ENCODE results near the gene NKX1-1. TPM values are rescaled to one million over a fixed set of nuclear protein-coding genes. Genes with fewer than 3 reads are reported as not detected.

NKX1-1 gene
- total RNA-seq, 3 donors from 2014 or later, result not detected

- intact Hi-C loops (cut with DNase I; ENCODE audit: low total_unique reads), result no loop called here
- H3K9me3 ChIP-seq, result no peaks in the 10 kb centered on the region
- no peak overlapping the region for H3K27ac ChIP-seq
- no peaks in the 10 kb centered on the region for H3K27me3 ChIP-seq
- H3K4me3 ChIP-seq, result no peak overlapping the region
- no peaks in the 10 kb centered on the region for H3K36me3 ChIP-seq
- TF ChIP-seq POLR2AphosphoS5 (IDR thresholded peaks at IDR 0.05) (no peak), CTCF (IDR thresholded peaks at IDR 0.05) (no peak), POLR2A (IDR thresholded peaks at IDR 0.05) (no peak)
- H3K4me1 ChIP-seq, result no peaks in the 10 kb centered on the region
- DNase-seq (ENCODE audit: low spot score in 2 of 2), result no peak
Measured at GRCh38 chr4:1364217-1364616, 42.0 kb downstream of the NKX1-1 start.

GRCh38 chr4:1363513-1363912 lies 42.7 kb downstream of the NKX1-1 start:
- no peak overlapping the region for H3K27ac ChIP-seq
- TF ChIP-seq POLR2AphosphoS5 (IDR thresholded peaks at IDR 0.05) (no peak), CTCF (IDR thresholded peaks at IDR 0.05) (no peak), POLR2A (IDR thresholded peaks at IDR 0.05) (no peak)
- H3K9me3 ChIP-seq, result no peaks in the 10 kb centered on the region
- no peak for DNase-seq (ENCODE audit: low spot score in 2 of 2)
- no peaks in the 10 kb centered on the region for H3K36me3 ChIP-seq
- no peaks in the 10 kb centered on the region for H3K27me3 ChIP-seq
- H3K4me1 ChIP-seq, result no peaks in the 10 kb centered on the region
- no peak overlapping the region for H3K4me3 ChIP-seq
- intact Hi-C loops (cut with DNase I; ENCODE audit: low total_unique reads), result no loop called here

GRCh38 chr4:1362521-1362920 lies 43.7 kb downstream of the NKX1-1 start:
- no peaks in the 10 kb centered on the region for H3K36me3 ChIP-seq
- H3K27ac ChIP-seq, result no peak overlapping the region
- intact Hi-C loops (cut with DNase I; ENCODE audit: low total_unique reads), result no loop called here
- no peaks in the 10 kb centered on the region for H3K4me1 ChIP-seq
- TF ChIP-seq CTCF (IDR thresholded peaks at IDR 0.05) (no peak), POLR2A (IDR thresholded peaks at IDR 0.05) (no peak), POLR2AphosphoS5 (IDR thresholded peaks at IDR 0.05) (no peak)
- no peaks in the 10 kb centered on the region for H3K27me3 ChIP-seq
- no peaks in the 10 kb centered on the region for H3K9me3 ChIP-seq
- DNase-seq (ENCODE audit: low spot score in 2 of 2), result no peak
- H3K4me3 ChIP-seq, result no peak overlapping the region

GRCh38 chr4:1362046-1362445 lies 44.2 kb downstream of the NKX1-1 start:
- intact Hi-C loops (cut with DNase I; ENCODE audit: low total_unique reads), result no loop called here
- Histone ChIP-seq H3K27ac (no peak overlapping the region), H3K27me3 (no peaks in the 10 kb centered on the region), H3K9me3 (no peaks in the 10 kb centered on the region), H3K36me3 (no peaks in the 10 kb centered on the region), H3K4me1 (no peaks in the 10 kb centered on the region), H3K4me3 (no peak overlapping the region)
- no peak for TF ChIP-seq POLR2AphosphoS5 (IDR thresholded peaks at IDR 0.05)
- TF ChIP-seq CTCF (IDR thresholded peaks at IDR 0.05), result no peak
- TF ChIP-seq POLR2A (IDR thresholded peaks at IDR 0.05), result no peak
- no peak for DNase-seq (ENCODE audit: low spot score in 2 of 2)

- Histone ChIP-seq H3K4me3 (no peak overlapping the region), H3K27me3 (no peaks in the 10 kb centered on the region), H3K36me3 (no peaks in the 10 kb centered on the region), H3K9me3 (no peaks in the 10 kb centered on the region), H3K27ac (peak overlapping the region in 1 of 2 donors; percentile 90), H3K4me1 (no peaks in the 10 kb centered on the region)
- no peak for DNase-seq (ENCODE audit: low spot score in 2 of 2)
- TF ChIP-seq CTCF (IDR thresholded peaks at IDR 0.05) (no peak), POLR2A (IDR thresholded peaks at IDR 0.05) (no peak), POLR2AphosphoS5 (IDR thresholded peaks at IDR 0.05) (no peak)
- intact Hi-C loops (cut with DNase I; ENCODE audit: low total_unique reads), result no loop called here
Measured at GRCh38 chr4:1361431-1361830, 44.8 kb downstream of the NKX1-1 start.
